ENCODE data around the gene CEMIP.

GRCh38 chr15:80951941-80952340, 172.8 kb downstream of the CEMIP start:
- TF ChIP-seq CTCF (IDR thresholded peaks at IDR 0.05 in 2 of 3, conservative IDR thresholded peaks at IDR 0.05 in 1 of 3; ENCODE audit: control insufficient read depth in 2 of 3, extremely low read depth in 1 of 3, insufficient read depth in 1 of 3, low read depth in 3 of 3, low read length in 3 of 3) (no peak), TAF1 (IDR thresholded peaks at IDR 0.05; ENCODE audit: borderline replicate concordance, low read depth, low read length) (no peak)

All from GM12878 (cell line).